ENCODE measurements around the gene MED4.

The MED4 gene

GRCh38 chr13:48028066-48028465, 66.8 kb downstream of the MED4 start:
- no peak for DNase-seq
